ENCODE results near the gene TCP11L2.

DNA sequence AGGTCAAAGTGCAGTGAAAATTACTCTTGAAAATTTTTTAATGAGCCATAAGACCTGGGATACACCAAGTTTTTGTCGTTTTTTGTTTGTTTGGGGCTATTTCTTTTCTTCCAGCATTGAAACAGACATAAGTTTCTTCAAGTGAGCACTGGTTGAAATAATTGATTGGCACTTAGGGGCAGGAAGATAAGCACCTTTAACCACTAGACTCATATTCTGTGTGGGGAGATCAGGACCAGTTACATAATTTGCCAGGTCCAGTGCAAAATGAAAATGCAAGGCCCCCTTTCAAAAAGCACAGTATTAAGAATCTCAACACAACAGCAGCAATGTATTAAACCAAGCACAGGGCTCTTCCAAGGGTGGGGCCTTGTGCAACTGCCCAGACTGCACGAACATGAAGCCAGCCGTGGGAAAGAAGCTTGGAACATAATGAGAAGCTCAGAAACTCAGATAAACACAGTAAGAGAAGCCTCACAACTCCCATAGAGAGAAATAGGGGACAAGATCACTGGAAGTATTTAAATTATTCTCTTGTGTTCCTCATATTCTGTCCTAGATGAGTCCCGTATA lies 3.2 kb upstream of the TCP11L2 start:
- TF ChIP-seq ZBTB7A (IDR thresholded peaks at IDR 0.05; ENCODE audit: borderline replicate concordance, control insufficient read depth, low read depth, low read length) = no peak
- TF ChIP-seq, protein P1, sequence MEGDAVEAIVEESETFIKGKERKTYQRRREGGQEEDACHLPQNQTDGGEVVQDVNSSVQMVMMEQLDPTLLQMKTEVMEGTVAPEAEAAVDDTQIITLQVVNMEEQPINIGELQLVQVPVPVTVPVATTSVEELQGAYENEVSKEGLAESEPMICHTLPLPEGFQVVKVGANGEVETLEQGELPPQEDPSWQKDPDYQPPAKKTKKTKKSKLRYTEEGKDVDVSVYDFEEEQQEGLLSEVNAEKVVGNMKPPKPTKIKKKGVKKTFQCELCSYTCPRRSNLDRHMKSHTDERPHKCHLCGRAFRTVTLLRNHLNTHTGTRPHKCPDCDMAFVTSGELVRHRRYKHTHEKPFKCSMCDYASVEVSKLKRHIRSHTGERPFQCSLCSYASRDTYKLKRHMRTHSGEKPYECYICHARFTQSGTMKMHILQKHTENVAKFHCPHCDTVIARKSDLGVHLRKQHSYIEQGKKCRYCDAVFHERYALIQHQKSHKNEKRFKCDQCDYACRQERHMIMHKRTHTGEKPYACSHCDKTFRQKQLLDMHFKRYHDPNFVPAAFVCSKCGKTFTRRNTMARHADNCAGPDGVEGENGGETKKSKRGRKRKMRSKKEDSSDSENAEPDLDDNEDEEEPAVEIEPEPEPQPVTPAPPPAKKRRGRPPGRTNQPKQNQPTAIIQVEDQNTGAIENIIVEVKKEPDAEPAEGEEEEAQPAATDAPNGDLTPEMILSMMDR (IDR thresholded peaks at IDR 0.05 in 2 of 3, conservative IDR thresholded peaks at IDR 0.05 in 1 of 3; ENCODE audit: insufficient read depth in 2 of 3, low read depth in 1 of 3, low read length in 3 of 3) = no peak
- no peak for TF ChIP-seq MAZ (CRISPR knock-in tag; conservative IDR thresholded peaks at IDR 0.05 in 1 of 2, IDR thresholded peaks at IDR 0.05 in 1 of 2)
- no peak for TF ChIP-seq BCOR (IDR thresholded peaks at IDR 0.05)
- TF ChIP-seq, protein P2, sequence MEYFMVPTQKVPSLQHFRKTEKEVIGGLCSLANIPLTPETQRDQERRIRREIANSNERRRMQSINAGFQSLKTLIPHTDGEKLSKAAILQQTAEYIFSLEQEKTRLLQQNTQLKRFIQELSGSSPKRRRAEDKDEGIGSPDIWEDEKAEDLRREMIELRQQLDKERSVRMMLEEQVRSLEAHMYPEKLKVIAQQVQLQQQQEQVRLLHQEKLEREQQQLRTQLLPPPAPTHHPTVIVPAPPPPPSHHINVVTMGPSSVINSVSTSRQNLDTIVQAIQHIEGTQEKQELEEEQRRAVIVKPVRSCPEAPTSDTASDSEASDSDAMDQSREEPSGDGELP (CRISPR knock-in tag; IDR thresholded peaks at IDR 0.05; ENCODE audit: borderline replicate concordance) = no peak
- TF ChIP-seq ZNF23 (CRISPR knock-in tag; IDR thresholded peaks at IDR 0.05) = no peak
- no peak for TF ChIP-seq ZBTB1 (CRISPR knock-in tag; IDR thresholded peaks at IDR 0.05; ENCODE audit: borderline replicate concordance, low read depth)
- TF ChIP-seq NCOA1 (IDR thresholded peaks at IDR 0.05; ENCODE audit: low read depth) = no peak
